ENCODE data around the gene HSD17B14.
A peak's percentile ranks its signal among the peaks of the same experiment; 100 is the strongest.

Gene HSD17B14

DNA sequence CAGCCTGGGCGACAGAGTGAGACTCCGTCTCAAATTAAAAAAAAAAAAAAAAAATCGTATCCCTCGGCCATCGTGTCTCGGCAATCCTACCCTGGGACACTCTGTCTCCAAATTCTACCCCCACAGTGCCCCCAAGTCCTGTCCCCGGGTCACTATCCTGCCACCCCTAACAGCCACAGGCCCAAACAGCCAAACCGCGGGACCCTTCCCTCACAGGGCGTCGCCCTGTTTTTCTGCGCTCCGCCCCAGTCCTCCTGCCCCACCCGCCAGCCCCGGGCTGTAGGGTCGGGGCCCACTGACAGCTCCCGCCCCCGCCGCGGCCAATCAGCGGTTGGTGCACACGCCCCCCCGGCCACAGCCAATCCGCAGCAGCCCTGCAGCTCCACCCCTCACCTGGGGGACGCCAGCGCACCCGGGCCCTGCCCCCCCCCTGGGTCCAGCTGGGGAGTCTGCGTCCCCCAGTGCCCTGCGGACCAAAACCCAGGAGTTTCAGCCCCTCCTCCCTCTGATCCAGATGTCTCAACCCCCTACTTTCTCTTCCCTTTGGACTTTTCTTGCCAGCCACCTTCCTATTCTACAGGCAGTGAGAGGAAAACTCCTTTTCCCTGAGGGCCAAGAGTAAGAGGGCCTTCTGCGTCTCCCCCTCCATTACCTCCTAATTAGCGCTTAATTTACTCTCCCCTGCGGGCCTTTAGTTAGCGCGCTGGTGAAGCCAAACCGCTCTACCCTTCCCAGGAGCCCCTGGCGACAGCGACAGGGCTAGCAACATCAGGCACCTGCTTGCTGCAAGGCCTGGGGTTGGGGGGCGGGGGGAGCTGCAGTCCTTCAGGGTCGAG, 24.0 kb downstream of the HSD17B14 start:
- Histone ChIP-seq H3K9me3 (ENCODE audit: low read length) (no peaks in the 10 kb centered on the region), H3K4me3 (ENCODE audit: low read length) (no peak overlapping the region), H3K36me3 (ENCODE audit: insufficient read depth, low read length) (no peaks in the 10 kb centered on the region), H3K4me1 (ENCODE audit: insufficient read depth, low read length) (peaks cover 6% of the 10 kb centered on the region), H2AFZ (ENCODE audit: low read depth, low read length) (no peak overlapping the region), H3K27me3 (ENCODE audit: insufficient read depth, low read length) (no peaks in the 10 kb centered on the region)

DNA sequence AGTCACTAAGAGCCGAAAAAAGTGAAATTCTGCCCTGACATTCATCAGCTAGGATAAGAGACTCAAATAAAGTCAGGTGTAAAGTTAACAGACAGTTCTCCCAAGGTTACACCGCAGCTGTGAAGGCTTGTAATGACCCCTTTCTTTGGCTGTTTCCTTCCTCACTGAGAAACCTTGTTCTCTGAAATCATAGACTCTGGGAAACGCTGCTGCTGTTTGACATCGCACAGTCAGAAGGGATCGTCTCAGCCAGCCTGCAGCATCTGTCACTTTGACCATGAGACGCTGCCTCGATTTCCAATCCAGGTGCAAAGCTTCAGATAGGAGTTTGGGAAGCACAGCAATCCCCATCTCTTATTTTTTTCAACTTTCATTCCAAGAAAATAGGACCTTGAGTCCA, 26.1 kb downstream of the HSD17B14 start:
- no peaks in the 10 kb centered on the region for H3K27me3 ChIP-seq (ENCODE audit: insufficient read depth, low read length)
- H3K36me3 ChIP-seq (ENCODE audit: insufficient read depth, low read length) = no peaks in the 10 kb centered on the region
- H2AFZ ChIP-seq (ENCODE audit: low read depth, low read length) = peak overlapping the region; percentile 87
- peaks cover 6% of the 10 kb centered on the region for H3K4me1 ChIP-seq (ENCODE audit: insufficient read depth, low read length)
- H3K4me3 ChIP-seq (ENCODE audit: low read length) = peak overlapping the region; percentile 71
- H3K9me3 ChIP-seq (ENCODE audit: low read length) = no peaks in the 10 kb centered on the region

DNA sequence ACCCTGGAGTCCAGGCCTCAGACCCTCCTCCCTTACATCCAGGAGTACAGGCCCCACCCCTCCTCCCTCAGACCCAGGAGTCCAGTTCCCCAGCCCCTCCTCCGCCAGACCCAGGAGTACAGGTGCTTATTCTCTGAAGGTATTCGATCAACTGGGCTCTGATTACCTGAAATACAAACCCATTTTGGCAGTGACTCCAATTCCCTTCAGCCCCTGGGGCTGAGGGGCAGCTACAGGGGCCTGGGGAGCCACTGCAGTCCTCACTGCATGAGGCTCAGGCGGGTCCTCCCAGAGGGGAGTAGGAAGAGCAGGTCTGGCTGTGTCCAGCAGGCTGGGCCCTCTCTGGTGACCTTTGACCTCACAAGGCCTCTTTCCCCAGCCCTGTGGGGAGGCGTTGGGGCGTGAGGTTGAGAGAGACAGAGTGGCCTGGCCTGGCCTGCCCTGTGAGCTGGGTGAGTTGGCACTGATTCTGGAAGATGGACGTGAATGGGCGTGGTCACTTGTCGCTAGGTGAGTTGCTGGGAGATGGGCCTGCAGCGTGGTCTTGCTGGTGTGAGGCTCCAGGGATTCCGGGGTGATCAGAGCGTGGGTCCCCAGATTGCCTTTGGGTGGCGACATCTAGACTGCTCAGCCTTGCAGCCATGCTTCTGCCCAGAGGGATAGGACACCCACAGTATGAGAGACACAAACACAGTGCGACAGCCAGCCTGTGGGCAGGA, 28.5 kb downstream of the HSD17B14 start:
- Histone ChIP-seq H3K9me3 (ENCODE audit: low read length) (no peaks in the 10 kb centered on the region), H3K4me3 (ENCODE audit: low read length) (no peak overlapping the region), H3K4me1 (ENCODE audit: insufficient read depth, low read length) (peaks cover 6% of the 10 kb centered on the region), H3K36me3 (ENCODE audit: insufficient read depth, low read length) (no peaks in the 10 kb centered on the region), H2AFZ (ENCODE audit: low read depth, low read length) (no peak overlapping the region), H3K27me3 (ENCODE audit: insufficient read depth, low read length) (no peaks in the 10 kb centered on the region)

DNA sequence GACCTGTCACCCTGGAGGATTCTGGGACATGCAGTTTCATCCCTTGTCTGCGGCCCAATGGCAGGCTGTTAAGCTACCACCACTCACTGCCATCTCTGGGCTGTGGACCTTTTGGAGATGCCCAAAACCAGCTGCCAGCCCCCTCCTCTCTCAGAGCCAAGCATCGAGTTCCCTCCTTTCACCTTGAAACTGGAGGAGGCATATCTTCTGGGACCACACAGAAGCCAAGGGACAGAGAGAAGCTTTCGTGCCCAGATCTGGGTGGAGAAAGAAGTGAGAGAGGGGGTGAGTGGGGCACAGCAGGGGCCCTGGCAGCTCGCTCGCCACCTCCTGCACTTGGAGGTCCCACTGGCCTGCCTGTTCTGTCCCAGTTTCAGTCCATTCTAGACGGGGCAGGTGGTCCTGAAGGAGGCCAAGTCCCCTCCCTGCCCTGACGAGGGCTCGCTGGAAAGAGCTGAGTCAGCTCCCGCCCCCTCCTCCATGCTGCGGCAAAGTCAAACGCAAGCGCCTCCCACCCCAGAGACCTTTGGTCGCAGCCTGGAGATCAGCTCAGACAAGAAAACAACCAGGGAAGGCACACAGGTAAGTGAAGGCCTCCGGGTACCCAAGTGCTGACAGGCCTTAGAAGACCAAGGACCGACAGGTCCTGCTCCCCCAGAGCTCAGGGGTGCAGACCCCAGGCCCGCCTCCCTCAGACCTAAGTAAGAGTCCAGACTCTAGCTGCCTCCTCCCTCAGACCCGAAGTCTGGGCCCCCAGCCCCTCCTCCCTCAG, 29.3 kb downstream of the HSD17B14 start:
- Histone ChIP-seq H3K4me3 (ENCODE audit: low read length) (no peak overlapping the region), H3K27me3 (ENCODE audit: insufficient read depth, low read length) (no peaks in the 10 kb centered on the region), H3K36me3 (ENCODE audit: insufficient read depth, low read length) (no peaks in the 10 kb centered on the region), H3K4me1 (ENCODE audit: insufficient read depth, low read length) (peaks cover 6% of the 10 kb centered on the region), H3K9me3 (ENCODE audit: low read length) (no peaks in the 10 kb centered on the region), H2AFZ (ENCODE audit: low read depth, low read length) (no peak overlapping the region)

DNA sequence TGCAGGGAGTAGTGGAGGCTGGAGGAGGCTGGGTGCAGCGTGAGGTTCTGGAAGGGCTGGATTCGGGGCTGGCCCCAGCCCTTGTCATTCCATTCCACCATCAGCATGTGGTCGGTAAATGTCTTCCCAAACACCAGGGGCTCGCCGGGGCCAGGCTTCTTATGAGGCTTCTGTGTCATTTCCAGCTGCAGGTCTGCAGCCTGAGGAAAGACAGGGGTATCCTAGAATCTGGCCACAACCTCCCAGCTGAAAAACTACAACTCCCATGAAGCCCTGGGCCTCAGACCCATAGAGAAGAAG, 29.8 kb downstream of the HSD17B14 start:
- H2AFZ ChIP-seq (ENCODE audit: low read depth, low read length) = no peak overlapping the region

DNA sequence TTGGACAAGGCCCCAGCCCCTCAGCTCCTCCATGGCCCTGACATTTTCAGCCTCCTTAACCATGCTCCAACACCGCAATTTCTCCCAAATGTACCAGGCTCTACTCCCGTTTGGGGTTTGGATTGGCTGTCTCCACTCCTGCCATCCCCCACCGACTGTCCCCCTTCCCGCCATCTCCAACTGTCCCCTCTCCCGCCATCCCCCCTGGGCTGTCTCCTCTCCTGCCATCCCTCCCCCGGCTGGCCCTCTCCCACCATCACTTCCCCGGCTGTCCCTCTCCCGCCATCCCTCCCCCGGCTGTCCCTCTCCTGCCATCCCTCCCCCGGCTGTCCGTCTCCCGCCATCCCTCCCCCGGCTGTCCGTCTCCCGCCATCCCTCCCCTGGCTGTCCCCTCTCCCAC, 30.8 kb downstream of the HSD17B14 start:
- no peak overlapping the region for H2AFZ ChIP-seq (ENCODE audit: low read depth, low read length)
- peaks cover 6% of the 10 kb centered on the region for H3K4me1 ChIP-seq (ENCODE audit: insufficient read depth, low read length)
- no peaks in the 10 kb centered on the region for H3K36me3 ChIP-seq (ENCODE audit: insufficient read depth, low read length)
- no peak overlapping the region for H3K4me3 ChIP-seq (ENCODE audit: low read length)
- no peaks in the 10 kb centered on the region for H3K27me3 ChIP-seq (ENCODE audit: insufficient read depth, low read length)
- H3K9me3 ChIP-seq (ENCODE audit: low read length) = no peaks in the 10 kb centered on the region

More for the DNA sequence above, 29.8 kb downstream of the HSD17B14 start:
- H3K4me1 ChIP-seq (ENCODE audit: insufficient read depth, low read length) = peaks cover 6% of the 10 kb centered on the region
- H3K36me3 ChIP-seq (ENCODE audit: insufficient read depth, low read length) = no peaks in the 10 kb centered on the region
- no peaks in the 10 kb centered on the region for H3K9me3 ChIP-seq (ENCODE audit: low read length)
- no peaks in the 10 kb centered on the region for H3K27me3 ChIP-seq (ENCODE audit: insufficient read depth, low read length)
- no peak overlapping the region for H3K4me3 ChIP-seq (ENCODE audit: low read length)

DNA sequence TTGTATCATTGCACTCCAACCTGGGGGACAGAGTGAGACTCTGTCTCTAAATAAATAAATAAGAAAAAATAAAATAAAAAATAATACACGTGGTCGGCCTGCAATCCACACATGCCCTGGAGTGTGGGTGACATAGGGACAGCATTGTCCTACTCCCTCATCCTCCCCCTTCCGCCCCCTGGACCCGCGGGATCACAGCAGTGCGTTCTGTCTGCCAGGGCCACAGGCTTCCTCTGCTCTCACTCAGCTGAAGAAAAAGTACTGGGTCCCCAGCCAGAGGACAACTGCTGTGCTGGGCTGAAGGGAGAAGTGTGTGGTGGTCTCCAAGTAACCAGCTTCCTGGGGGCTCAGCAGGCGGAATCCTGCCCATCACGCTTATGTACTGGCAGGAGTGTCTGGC, 31.8 kb downstream of the HSD17B14 start:
- Histone ChIP-seq H3K9me3 (ENCODE audit: low read length) (no peaks in the 10 kb centered on the region), H3K36me3 (ENCODE audit: insufficient read depth, low read length) (no peaks in the 10 kb centered on the region), H2AFZ (ENCODE audit: low read depth, low read length) (no peak overlapping the region), H3K27me3 (ENCODE audit: insufficient read depth, low read length) (no peaks in the 10 kb centered on the region), H3K4me1 (ENCODE audit: insufficient read depth, low read length) (no peaks in the 10 kb centered on the region), H3K4me3 (ENCODE audit: low read length) (no peak overlapping the region)

DNA sequence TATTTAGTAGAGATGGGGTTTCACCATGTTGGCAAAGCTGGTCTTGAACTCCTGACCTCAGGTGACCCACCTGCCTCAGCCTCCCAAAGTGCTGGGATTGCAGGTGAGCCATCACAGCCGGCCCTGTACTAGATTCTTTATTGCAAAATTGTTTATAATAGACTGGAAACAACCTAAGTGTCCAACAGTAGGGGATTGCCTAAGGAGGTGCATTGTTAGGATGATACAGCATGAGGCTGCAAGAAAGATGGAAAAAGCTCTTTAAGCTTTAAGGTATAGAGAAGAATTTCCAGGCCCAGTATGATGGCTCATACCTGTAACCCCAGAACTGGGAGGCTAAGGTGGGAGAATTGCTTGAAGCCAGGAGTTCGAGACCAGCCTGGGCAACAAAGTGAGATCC, 33.7 kb downstream of the HSD17B14 start:
- Histone ChIP-seq H3K4me3 (ENCODE audit: low read length) (no peak overlapping the region), H3K36me3 (ENCODE audit: insufficient read depth, low read length) (no peaks in the 10 kb centered on the region), H3K4me1 (ENCODE audit: insufficient read depth, low read length) (peaks cover 6% of the 10 kb centered on the region), H3K9me3 (ENCODE audit: low read length) (peaks cover 2% of the 10 kb centered on the region), H3K27me3 (ENCODE audit: insufficient read depth, low read length) (no peaks in the 10 kb centered on the region), H2AFZ (ENCODE audit: low read depth, low read length) (no peak overlapping the region)

DNA sequence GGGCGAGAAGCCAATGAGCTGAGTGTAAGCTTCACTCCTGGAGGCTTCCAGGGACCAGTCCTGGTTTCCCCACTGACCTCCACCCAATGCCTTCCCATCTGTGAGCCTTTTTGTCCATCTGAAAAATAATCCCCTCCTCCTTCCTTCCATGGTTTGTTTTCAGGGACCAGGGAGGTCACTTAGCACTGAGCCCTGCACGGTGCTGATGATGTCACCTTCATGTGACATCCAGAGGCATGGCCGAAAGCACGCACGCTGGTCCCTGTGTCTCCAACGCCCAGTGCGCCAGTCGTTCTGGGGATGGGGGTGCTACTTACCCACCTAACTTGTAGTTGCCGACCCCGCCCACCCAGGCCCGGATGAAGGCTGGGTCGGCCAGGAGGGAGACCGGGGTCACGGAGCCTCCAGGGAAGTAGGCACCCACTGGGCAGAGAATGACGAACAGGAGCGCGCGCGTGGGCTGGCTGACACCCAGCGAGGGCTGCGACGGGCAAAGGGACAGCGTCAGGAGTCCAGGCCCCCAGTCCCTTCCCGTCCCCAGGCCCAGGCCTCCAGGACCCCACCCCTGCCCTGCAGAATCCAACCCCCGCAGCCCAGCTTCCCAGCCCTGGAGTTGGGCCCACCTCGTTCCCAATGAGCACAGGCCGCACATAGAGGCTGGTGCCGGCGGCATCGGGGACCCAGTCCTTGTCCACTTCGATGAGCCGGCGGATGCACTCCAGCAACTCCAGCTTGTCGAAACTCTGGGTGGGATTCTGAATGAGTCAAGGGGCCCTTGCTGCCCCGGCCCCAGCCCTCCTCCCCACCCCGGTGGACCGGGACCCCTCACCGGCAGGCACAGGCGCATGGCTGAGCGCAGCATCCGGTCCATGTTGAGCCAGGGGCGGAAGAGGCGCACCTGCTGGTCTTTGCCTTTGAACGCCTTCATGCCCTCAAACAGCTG, 36.7 kb downstream of the HSD17B14 start:
- no peak overlapping the region for H2AFZ ChIP-seq (ENCODE audit: low read depth, low read length)
- no peaks in the 10 kb centered on the region for H3K27me3 ChIP-seq (ENCODE audit: insufficient read depth, low read length)
- H3K36me3 ChIP-seq (ENCODE audit: insufficient read depth, low read length) = no peaks in the 10 kb centered on the region
- no peak overlapping the region for H3K4me3 ChIP-seq (ENCODE audit: low read length)
- peaks cover 2% of the 10 kb centered on the region for H3K9me3 ChIP-seq (ENCODE audit: low read length)
- H3K4me1 ChIP-seq (ENCODE audit: insufficient read depth, low read length) = peaks cover 6% of the 10 kb centered on the region

DNA sequence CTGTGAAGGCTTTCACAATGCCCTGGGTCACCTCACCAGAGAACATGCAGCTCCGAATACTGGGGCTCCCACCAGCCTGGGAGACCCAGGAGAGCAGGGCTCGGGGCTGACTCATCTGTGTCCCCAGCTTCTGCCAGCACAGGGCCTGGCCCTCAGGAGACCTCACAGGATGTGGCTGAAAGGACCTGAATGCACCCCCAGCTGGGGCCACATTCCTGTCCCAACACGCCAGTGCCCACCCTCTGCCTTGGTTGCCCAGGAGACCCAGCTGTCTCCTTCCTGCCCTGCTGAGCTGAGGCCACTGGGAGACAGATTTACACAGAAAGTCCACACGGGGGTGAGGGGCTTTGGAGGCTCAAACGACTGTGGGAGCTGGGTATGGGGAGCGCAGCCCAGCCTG, 37.4 kb downstream of the HSD17B14 start:
- H3K27me3 ChIP-seq (ENCODE audit: insufficient read depth, low read length) = no peaks in the 10 kb centered on the region
- peaks cover 6% of the 10 kb centered on the region for H3K4me1 ChIP-seq (ENCODE audit: insufficient read depth, low read length)
- H3K36me3 ChIP-seq (ENCODE audit: insufficient read depth, low read length) = no peaks in the 10 kb centered on the region
- no peak overlapping the region for H2AFZ ChIP-seq (ENCODE audit: low read depth, low read length)
- H3K9me3 ChIP-seq (ENCODE audit: low read length) = peaks cover 2% of the 10 kb centered on the region
- no peak overlapping the region for H3K4me3 ChIP-seq (ENCODE audit: low read length)

DNA sequence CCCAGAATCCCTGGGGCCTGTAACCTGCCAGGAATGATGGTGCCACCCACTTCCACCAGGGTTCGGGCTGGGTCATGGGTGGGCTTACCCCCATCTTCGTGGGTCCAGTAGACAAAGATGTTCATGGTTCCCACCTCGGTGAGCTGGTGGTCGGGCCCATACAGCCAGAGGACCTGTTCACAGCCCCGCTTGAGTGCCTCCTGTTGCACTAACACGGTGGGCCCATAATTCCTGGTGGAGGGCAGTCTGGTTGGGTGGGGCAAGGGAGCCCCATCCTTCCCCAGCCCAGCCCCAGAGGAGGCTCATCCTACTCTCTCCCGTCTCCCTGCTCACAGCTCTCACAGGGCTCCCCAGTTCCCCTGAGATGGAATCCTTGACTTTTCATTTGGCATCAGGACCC, 39.2 kb downstream of the HSD17B14 start:
- Histone ChIP-seq H3K36me3 (ENCODE audit: insufficient read depth, low read length) (no peaks in the 10 kb centered on the region), H3K4me3 (ENCODE audit: low read length) (no peak overlapping the region), H2AFZ (ENCODE audit: low read depth, low read length) (no peak overlapping the region), H3K4me1 (ENCODE audit: insufficient read depth, low read length) (peaks cover 6% of the 10 kb centered on the region), H3K27me3 (ENCODE audit: insufficient read depth, low read length) (no peaks in the 10 kb centered on the region), H3K9me3 (ENCODE audit: low read length) (peaks cover 2% of the 10 kb centered on the region)

DNA sequence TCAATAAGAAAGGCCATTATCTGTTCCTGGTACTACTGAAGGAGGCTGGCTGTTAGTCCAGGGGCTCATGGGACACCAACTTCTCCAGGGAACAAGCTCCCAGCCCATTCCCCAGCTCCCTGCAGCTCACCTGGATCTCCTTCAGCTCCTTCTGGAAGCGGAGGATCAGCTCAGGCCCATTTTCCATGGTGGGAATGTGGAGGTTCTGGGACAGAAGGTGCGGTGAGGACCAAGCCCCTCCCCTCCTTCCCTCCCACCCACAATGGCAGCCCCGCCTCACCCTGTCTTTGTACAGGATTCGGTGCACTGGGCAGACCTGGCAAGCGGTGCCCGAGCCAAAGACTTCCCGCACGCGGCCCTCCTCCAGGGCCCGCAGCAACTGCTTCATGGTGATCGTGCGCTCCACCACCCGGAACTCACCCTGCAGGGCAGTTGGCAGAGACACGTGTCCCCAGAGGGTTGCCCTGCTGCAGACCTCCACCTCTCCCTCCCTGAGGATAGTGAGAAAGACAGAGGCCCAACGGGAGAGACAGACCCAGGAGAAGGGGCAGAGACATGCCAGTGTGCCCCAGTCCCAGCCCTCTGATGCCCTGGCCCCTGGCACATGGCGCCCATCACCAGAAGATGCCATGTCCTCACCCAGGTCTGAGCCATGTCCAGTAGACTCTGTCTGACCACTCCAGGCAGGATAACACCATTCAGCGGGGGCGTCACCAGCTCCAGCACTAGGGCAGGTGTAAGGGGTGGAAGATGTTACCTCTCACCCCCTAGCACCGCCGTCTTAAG, 39.8 kb downstream of the HSD17B14 start:
- no peak overlapping the region for H3K4me3 ChIP-seq (ENCODE audit: low read length)
- H2AFZ ChIP-seq (ENCODE audit: low read depth, low read length) = no peak overlapping the region
- no peaks in the 10 kb centered on the region for H3K36me3 ChIP-seq (ENCODE audit: insufficient read depth, low read length)
- H3K9me3 ChIP-seq (ENCODE audit: low read length) = peaks cover 2% of the 10 kb centered on the region
- H3K27me3 ChIP-seq (ENCODE audit: insufficient read depth, low read length) = no peaks in the 10 kb centered on the region
- peaks cover 6% of the 10 kb centered on the region for H3K4me1 ChIP-seq (ENCODE audit: insufficient read depth, low read length)

Measured in neuron (in vitro differentiated cells).